Mesendoderm (in vitro differentiated cells): Measurements from ENCODE around the gene RPS16. TPM values are rescaled to one million over a fixed set of nuclear protein-coding genes. Genes with fewer than 3 reads are reported as not detected.

Experiments
- DNase-seq: peaks from one replicate; pipeline ENCODE4 v3.0.0; 2013
- H2AK5ac ChIP-seq: 2 replicates; pipeline ENCODE4 v1.6.1; 2013; ENCODE audit warnings: low read length, inconsistent platforms
- H2BK120ac ChIP-seq: 2 replicates; pipeline ENCODE4 v1.6.1; 2013; ENCODE audit warnings: low read depth, mild to moderate bottlenecking, low read length, moderate library complexity, mixed read lengths
- H2BK15ac ChIP-seq: replicated peaks from 2 replicates; pipeline ENCODE4 v1.6.1; 2013; ENCODE audit warnings: low read depth, mild to moderate bottlenecking, moderate library complexity
- H2BK5ac ChIP-seq: 2 replicates; pipeline ENCODE4 v1.6.1; 2013; ENCODE audit warnings: low read length, inconsistent platforms
- H3K18ac ChIP-seq: 2 replicates; pipeline ENCODE4 v1.6.1; 2013; ENCODE audit warnings: mild to moderate bottlenecking, low read length, mixed read lengths
- H3K23ac ChIP-seq: one replicate; pipeline ENCODE4 v1.6.1; 2013; ENCODE audit warnings: low read length
- H3K27ac ChIP-seq: 2 replicates; pipeline ENCODE4 v1.5.1; 2013; ENCODE audit warnings: low read depth, mild to moderate bottlenecking, inconsistent platforms, low read length, moderate library complexity
- H3K27me3 ChIP-seq: 2 replicates; pipeline ENCODE4 v1.6.1; 2013; ENCODE audit warnings: low read length, control low read depth, mild to moderate bottlenecking, inconsistent platforms; ENCODE audit not compliant: insufficient read depth, poor library complexity
- H3K36me3 ChIP-seq: 2 replicates; pipeline ENCODE4 v1.6.1; 2013; ENCODE audit warnings: low read length, inconsistent platforms; ENCODE audit not compliant: control insufficient read depth, insufficient read depth
- H3K4ac ChIP-seq: one replicate; pipeline ENCODE4 v1.6.1; 2013; ENCODE audit warnings: low read depth, mild to moderate bottlenecking, low read length, moderate library complexity
- H3K4me1 ChIP-seq: 2 replicates; pipeline ENCODE4 v1.6.1; 2013; ENCODE audit warnings: low read depth, low read length, inconsistent platforms; ENCODE audit not compliant: control insufficient read depth
- H3K4me2 ChIP-seq: 2 replicates; pipeline ENCODE4 v1.6.1; 2013; ENCODE audit warnings: low read length
- H3K4me3 ChIP-seq: 2 replicates; pipeline ENCODE4 v1.5.1; 2013; ENCODE audit warnings: mild to moderate bottlenecking, low read length
- H3K56ac ChIP-seq: one replicate; pipeline ENCODE4 v1.6.1; 2013; ENCODE audit warnings: low read length
- H3K79me1 ChIP-seq: 2 replicates; pipeline ENCODE4 v1.6.1; 2013; ENCODE audit warnings: low read length, inconsistent platforms
- H3K79me2 ChIP-seq: 2 replicates; pipeline ENCODE4 v1.6.1; 2013; ENCODE audit warnings: mild to moderate bottlenecking, low read length; ENCODE audit not compliant: control insufficient read depth, insufficient read depth
- H3K9ac ChIP-seq: 2 replicates; pipeline ENCODE4 v1.6.1; 2013; ENCODE audit warnings: low read length, inconsistent platforms
- H4K5ac ChIP-seq: one replicate; pipeline ENCODE4 v1.6.1; 2013; ENCODE audit warnings: low read length
- H4K8ac ChIP-seq: one replicate; pipeline ENCODE4 v1.6.1; 2013; ENCODE audit warnings: low read depth, mild to moderate bottlenecking, control low read depth, low read length, moderate library complexity
- WGBS: extraction: QIAGEN DNeasy Blood & Tissue Kit; methylation state at CpG from one replicate; pipeline ENCODE4 v1.1.7; 2013; ENCODE audit warnings: low lambda C conversion rate, missing lambda C conversion rate; ENCODE audit not compliant: insufficient coverage; ENCODE audit errors: extremely low coverage; 5-methylcytosine and 5-hydroxymethylcytosine counted together
- polyA plus RNA-seq, 2 experiments: library from polyadenylated mRNA; stranded (reverse); fragments of 200-250 nt; gene quantifications; one replicate each; pipeline ENCODE4 v1.2.3, GENCODE V29; 2013

RPS16 gene
- 4,239 TPM for polyA plus RNA-seq (2013, experiment 1 of 2)
- polyA plus RNA-seq (2013, experiment 2 of 2): 4,455 TPM

DNA sequence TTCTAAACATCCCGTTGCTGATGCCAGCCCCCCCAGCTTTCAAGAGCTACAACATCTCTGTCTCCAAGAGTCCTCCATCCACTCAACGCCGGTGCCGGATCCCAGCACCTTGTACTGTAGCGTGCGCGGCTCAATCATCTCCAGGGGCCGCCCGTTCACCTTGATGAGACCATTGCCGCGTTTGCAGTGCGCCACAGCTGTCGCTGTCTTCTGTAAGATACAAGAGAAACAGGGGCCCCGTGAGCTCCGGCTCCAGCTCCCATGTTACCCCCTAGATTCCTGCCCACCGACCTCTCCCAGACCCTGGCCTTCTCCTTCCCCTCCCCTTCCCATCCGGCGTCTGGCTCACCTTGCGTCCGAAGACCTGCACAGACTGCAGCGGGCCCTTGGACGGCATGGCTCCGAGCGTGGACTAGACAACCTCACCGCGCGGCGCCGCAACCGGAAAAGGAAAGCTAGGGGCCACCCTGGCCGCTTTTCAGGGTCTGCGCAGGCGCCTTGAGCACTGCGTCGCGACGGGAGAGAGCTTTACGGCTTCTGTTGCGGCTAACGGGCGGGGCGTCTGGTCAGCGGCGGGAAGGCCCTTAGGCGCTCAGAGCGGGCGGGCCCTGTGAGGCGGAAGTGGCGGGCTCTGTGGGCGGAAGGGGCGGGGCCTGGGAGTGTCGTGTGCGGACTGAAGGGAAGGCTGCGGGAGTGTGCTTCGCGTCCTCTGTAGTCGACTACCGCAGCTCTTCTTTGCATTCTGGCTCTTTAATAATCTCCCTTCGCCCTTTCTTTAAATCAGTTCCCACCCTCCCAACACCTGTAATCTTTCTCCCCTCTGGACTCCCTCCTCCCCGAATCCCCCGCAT, at the start of gene RPS16:
RPS16 (minus strand) TSS at position 451 of the 851 bp plus-strand sequence; CDS start at position 397, 54 bp downstream.
- no peak within 1 kb of the TSS for H2BK15ac ChIP-seq
- peak within 1 kb of the TSS; percentile 97 for H3K4me3 ChIP-seq
- H3K18ac ChIP-seq: peak within 1 kb of the TSS; percentile 78
- WGBS: no CpG with 5 or more reads among the region's 61 CpGs
- H3K4ac ChIP-seq: peak within 1 kb of the TSS; percentile 91
- no peaks in the 10 kb centered on the region for H3K27me3 ChIP-seq
- H3K27ac ChIP-seq: peak within 1 kb of the TSS; percentile 88
- no peak within 1 kb of the TSS for H4K8ac ChIP-seq
- peaks cover 16% of the 10 kb centered on the region for H3K79me1 ChIP-seq
- peak; percentile 98 for DNase-seq
- peak within 1 kb of the TSS; percentile 92 for H2BK5ac ChIP-seq
- peak within 1 kb of the TSS; percentile 98 for H2AK5ac ChIP-seq
- peak within 1 kb of the TSS; percentile 79 for H4K5ac ChIP-seq
- peaks cover 21% of the 10 kb centered on the region for H3K36me3 ChIP-seq
- peak within 1 kb of the TSS; percentile 7 for H2BK120ac ChIP-seq
- peak within 1 kb of the TSS; percentile 88 for H3K4me2 ChIP-seq
- peaks cover 11% of the 10 kb centered on the region for H3K4me1 ChIP-seq
- peak within 1 kb of the TSS; percentile 100 for H3K56ac ChIP-seq
- peak within 1 kb of the TSS; percentile 85 for H3K23ac ChIP-seq
- peak within 1 kb of the TSS; percentile 99 for H3K9ac ChIP-seq
- peaks cover 25% of the 10 kb centered on the region for H3K79me2 ChIP-seq

DNA sequence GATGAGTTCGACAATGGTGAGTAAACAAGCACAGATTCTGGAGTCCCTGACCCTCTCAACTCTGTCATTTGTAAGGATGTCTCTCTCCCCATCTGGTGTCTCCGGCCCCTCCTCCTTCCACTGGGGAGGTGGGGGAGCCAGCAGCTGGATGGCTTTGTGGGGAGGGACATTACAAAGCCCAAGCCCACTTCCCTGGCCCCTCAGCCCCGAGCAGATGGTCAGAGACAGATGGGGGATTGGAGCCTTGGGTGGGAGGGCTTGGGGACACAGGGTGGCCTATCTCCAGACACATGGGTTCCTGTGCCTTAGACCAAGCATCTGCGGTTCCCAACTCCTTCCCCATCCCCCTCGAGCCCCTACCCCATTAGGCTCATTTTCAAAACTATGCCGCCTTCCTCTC, 47.4 kb upstream of the RPS16 start:
- Histone ChIP-seq H2BK15ac (no peak overlapping the region), H3K4me2 (no peak overlapping the region), H3K79me1 (peaks cover 17% of the 10 kb centered on the region), H3K4me3 (no peak overlapping the region), H2BK120ac (no peak overlapping the region), H3K4ac (no peak overlapping the region), H3K4me1 (no peaks in the 10 kb centered on the region), H4K8ac (no peak overlapping the region), H3K79me2 (peaks cover 17% of the 10 kb centered on the region), H2BK5ac (no peak overlapping the region), H3K23ac (no peak overlapping the region), H4K5ac (no peak overlapping the region), H2AK5ac (no peak overlapping the region), H3K27me3 (no peaks in the 10 kb centered on the region), H3K18ac (no peak overlapping the region), H3K36me3 (peaks cover 6% of the 10 kb centered on the region), H3K9ac (no peak overlapping the region), H3K56ac (no peak overlapping the region), H3K27ac (no peak overlapping the region)
- no peak for DNase-seq
- WGBS: no CpG with 5 or more reads among the region's 6 CpGs

DNA sequence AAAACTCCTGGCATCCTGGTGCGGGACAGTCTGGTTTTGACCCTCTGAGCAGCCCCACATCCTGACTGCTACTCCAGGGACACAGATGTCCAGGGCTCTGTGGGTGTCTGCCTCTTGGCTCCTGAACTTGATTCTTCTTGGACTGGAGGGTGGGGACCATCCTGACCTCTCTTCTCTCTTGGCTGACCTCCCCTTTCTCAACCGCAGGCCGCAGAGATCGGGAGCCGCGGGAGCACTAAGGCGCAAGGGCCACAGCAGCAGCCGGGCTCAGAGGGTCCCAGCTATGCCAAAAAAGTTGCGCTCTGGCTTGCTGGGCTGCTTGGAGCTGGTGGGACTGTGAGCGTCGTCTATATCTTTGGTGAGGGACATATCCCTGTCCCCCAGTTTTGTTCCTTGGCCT, 45.9 kb upstream of the RPS16 start:
- H4K5ac ChIP-seq: no peak overlapping the region
- H3K23ac ChIP-seq: no peak overlapping the region
- H2BK120ac ChIP-seq: no peak overlapping the region
- H3K79me2 ChIP-seq: peaks cover 17% of the 10 kb centered on the region
- peak overlapping the region; percentile 98 for H3K56ac ChIP-seq
- no peaks in the 10 kb centered on the region for H3K27me3 ChIP-seq
- no peak overlapping the region for H3K18ac ChIP-seq
- peak overlapping the region; percentile 98 for H3K9ac ChIP-seq
- H3K4ac ChIP-seq: no peak overlapping the region
- H3K36me3 ChIP-seq: peaks cover 6% of the 10 kb centered on the region
- H3K79me1 ChIP-seq: peaks cover 14% of the 10 kb centered on the region
- H2BK5ac ChIP-seq: no peak overlapping the region
- peak overlapping the region; percentile 99 for H3K4me3 ChIP-seq
- no peaks in the 10 kb centered on the region for H3K4me1 ChIP-seq
- no peak overlapping the region for H3K27ac ChIP-seq
- H2AK5ac ChIP-seq: no peak overlapping the region
- no peak for DNase-seq
- H2BK15ac ChIP-seq: no peak overlapping the region
- no peak overlapping the region for H4K8ac ChIP-seq
- peak overlapping the region; percentile 96 for H3K4me2 ChIP-seq
- no CpG with 5 or more reads among the region's 11 CpGs for WGBS

DNA sequence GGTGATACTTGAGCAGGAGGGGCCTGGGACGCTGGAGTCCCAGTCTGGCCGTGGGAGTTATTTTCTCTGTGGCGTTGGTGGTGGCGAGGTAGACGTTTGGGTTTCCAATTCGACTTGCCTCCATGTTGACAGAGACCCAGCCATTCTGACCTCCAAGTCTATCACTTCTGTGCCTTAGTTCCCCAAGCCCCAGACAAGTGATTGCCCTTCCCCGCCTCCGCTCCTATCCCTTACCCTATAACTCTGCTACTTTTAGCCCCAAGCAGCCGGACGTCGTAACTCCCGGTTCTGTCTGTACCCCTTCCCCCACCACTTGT, 45.4 kb upstream of the RPS16 start:
- no peak overlapping the region for H2BK120ac ChIP-seq
- H3K18ac ChIP-seq: no peak overlapping the region
- H3K36me3 ChIP-seq: peaks cover 6% of the 10 kb centered on the region
- peak overlapping the region; percentile 50 for H2BK5ac ChIP-seq
- no peak overlapping the region for H2AK5ac ChIP-seq
- H3K27ac ChIP-seq: no peak overlapping the region
- peaks cover 17% of the 10 kb centered on the region for H3K79me2 ChIP-seq
- H3K4me1 ChIP-seq: no peaks in the 10 kb centered on the region
- no peak for DNase-seq
- no peak overlapping the region for H4K8ac ChIP-seq
- H3K4ac ChIP-seq: peak overlapping the region; percentile 6
- H3K56ac ChIP-seq: peak overlapping the region; percentile 98
- no peaks in the 10 kb centered on the region for H3K27me3 ChIP-seq
- H4K5ac ChIP-seq: no peak overlapping the region
- no peak overlapping the region for H2BK15ac ChIP-seq
- H3K79me1 ChIP-seq: peaks cover 14% of the 10 kb centered on the region
- WGBS: no CpG with 5 or more reads among the region's 12 CpGs
- H3K23ac ChIP-seq: peak overlapping the region; percentile 73
- peak overlapping the region; percentile 98 for H3K9ac ChIP-seq
- H3K4me2 ChIP-seq: peak overlapping the region; percentile 96
- H3K4me3 ChIP-seq: peak overlapping the region; percentile 99

DNA sequence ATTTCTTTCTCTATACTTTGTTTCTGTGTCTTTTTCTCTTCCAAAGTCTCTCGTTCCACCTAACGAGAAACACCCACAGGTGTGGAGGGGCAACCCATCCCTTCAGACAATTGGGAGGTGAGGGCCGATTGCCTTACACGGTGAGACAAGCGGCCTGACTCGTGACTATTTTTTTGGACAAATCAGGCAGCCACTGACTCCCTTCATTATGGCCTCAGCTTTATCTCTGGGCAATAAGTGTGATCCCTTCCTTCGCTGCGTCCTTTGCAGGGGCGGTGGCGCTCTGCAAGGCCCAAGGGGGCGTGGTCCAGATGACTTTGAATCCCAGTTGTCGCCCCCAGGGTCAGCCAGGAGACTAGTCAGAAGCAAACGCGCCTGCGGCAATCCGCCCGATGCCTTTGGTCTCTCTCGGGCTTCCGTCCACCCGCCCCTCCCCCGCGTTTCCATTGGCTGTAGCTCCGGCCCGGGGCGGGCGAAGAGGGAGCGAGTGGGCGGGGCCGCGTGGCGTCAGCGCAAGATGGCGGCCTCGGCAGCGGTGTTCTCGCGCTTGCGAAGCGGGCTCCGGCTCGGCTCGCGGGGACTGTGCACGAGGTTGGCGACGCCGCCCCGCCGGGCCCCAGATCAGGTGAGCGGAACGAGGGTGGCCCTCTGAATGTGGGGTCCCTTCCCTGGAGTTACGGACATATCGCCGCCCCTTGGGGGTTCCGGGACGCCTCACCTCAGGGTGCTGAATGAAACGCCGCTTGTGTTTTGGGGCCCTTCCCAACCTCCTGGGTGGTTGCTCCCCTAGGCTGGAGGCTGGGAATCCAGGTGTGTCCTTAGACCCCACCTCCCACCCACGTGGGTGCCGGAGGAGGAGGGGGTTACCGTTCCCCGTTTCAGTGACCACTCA, 44.8 kb upstream of the RPS16 start, which contains the start of gene TIMM50:
TIMM50 (plus strand) TSS at position 502 of the 892 bp plus-strand sequence; CDS start at position 518, 16 bp downstream.
- Histone ChIP-seq H4K8ac (no peak within 1 kb of the TSS), H3K4me3 (peak within 1 kb of the TSS; percentile 99), H3K27me3 (no peaks in the 10 kb centered on the region), H3K23ac (peak within 1 kb of the TSS; percentile 73), H3K56ac (peak within 1 kb of the TSS; percentile 98), H3K18ac (no peak within 1 kb of the TSS), H3K4me1 (no peaks in the 10 kb centered on the region), H3K27ac (peak within 1 kb of the TSS; percentile 25), H2AK5ac (no peak within 1 kb of the TSS), H2BK120ac (no peak within 1 kb of the TSS), H2BK15ac (no peak within 1 kb of the TSS), H3K4ac (peak within 1 kb of the TSS; percentile 6), H4K5ac (no peak within 1 kb of the TSS), H3K36me3 (peaks cover 9% of the 10 kb centered on the region), H3K79me1 (peaks cover 14% of the 10 kb centered on the region), H3K4me2 (peak within 1 kb of the TSS; percentile 96), H3K79me2 (peaks cover 17% of the 10 kb centered on the region), H2BK5ac (peak within 1 kb of the TSS; percentile 50), H3K9ac (peak within 1 kb of the TSS; percentile 98)
- no CpG with 5 or more reads among the region's 62 CpGs for WGBS
- DNase-seq: peak; percentile 99
